Measurements from ENCODE around the gene CCDC107. TPM values are rescaled to one million over a fixed set of nuclear protein-coding genes. Genes with fewer than 3 reads are reported as not detected.
A peak's percentile ranks its signal among the peaks of the same experiment; 100 is the strongest.

The CCDC107 gene
- total RNA-seq, 1 donor from 2014 or later, result 17.2 TPM

- Histone ChIP-seq H3K27me3 (no peaks in the 10 kb centered on the region), H3K27ac (peak overlapping the region; percentile 96)
- intact Hi-C loops (cut with DNase I), result no loop called here
These were observed 4.3 kb downstream of the CCDC107 start for GRCh38 chr9:35662437-35662836.

GRCh38 chr9:35664531-35665470 lies 6.7 kb downstream of the CCDC107 start, which contains the start of gene ARHGEF39:
TSS of gene ARHGEF39 (minus strand) at chr9:35665195. CDS start at chr9:35665169, 26 bp downstream.
- Histone ChIP-seq H3K27me3 (no peaks in the 10 kb centered on the region), H3K4me1 (peaks cover 25% of the 10 kb centered on the region), H3K36me3 (peaks cover 0 to 11% of the 10 kb centered on the region in 2 donors), H3K4me3 (peak within 1 kb of the TSS; percentile 52 to 61), H3K27ac (peak within 1 kb of the TSS; percentile 67), H3K9me3 (no peaks in the 10 kb centered on the region)
- no peak for DNase-seq (ENCODE audit: extremely low spot score in 2 of 2)
- TF ChIP-seq CTCF (IDR thresholded peaks at IDR 0.05) (no peak), POLR2AphosphoS5 (IDR thresholded peaks at IDR 0.05; ENCODE audit: insufficient read depth in 1 of 2, low read depth in 1 of 2) (peak; percentile 40 to 60)
- intact Hi-C loops (cut with DNase I), result no loop called here

More at GRCh38 chr9:35662437-35662836, 4.3 kb downstream of the CCDC107 start:
- Histone ChIP-seq H3K36me3 (peaks cover 0 to 11% of the 10 kb centered on the region in 2 donors), H3K9me3 (no peaks in the 10 kb centered on the region), H3K4me1 (peaks cover 36% of the 10 kb centered on the region), H3K4me3 (no peak overlapping the region)
- no peak for DNase-seq (ENCODE audit: extremely low spot score in 2 of 2)
- TF ChIP-seq POLR2AphosphoS5 (IDR thresholded peaks at IDR 0.05; ENCODE audit: insufficient read depth in 1 of 2, low read depth in 1 of 2), result no peak

GRCh38 chr9:35665471-35665818 lies 7.4 kb downstream of the CCDC107 start:
- Histone ChIP-seq H3K27me3 (no peaks in the 10 kb centered on the region), H3K4me1 (peaks cover 18% of the 10 kb centered on the region), H3K36me3 (peaks cover 0 to 5% of the 10 kb centered on the region in 2 donors), H3K4me3 (peak overlapping the region; percentile 52 to 61), H3K9me3 (no peaks in the 10 kb centered on the region), H3K27ac (peak overlapping the region; percentile 67)
- intact Hi-C loops (cut with DNase I), result no loop called here
- DNase-seq (ENCODE audit: extremely low spot score in 2 of 2), result no peak
- TF ChIP-seq POLR2A (IDR thresholded peaks at IDR 0.05), result no peak

GRCh38 chr9:35666045-35666444 lies 8.0 kb downstream of the CCDC107 start:
- no peak for DNase-seq (ENCODE audit: extremely low spot score in 2 of 2)
- Histone ChIP-seq H3K4me1 (peaks cover 18% of the 10 kb centered on the region), H3K27me3 (no peaks in the 10 kb centered on the region), H3K4me3 (no peak overlapping the region), H3K27ac (no peak overlapping the region), H3K36me3 (no peaks in the 10 kb centered on the region), H3K9me3 (no peaks in the 10 kb centered on the region)
- TF ChIP-seq POLR2AphosphoS5 (IDR thresholded peaks at IDR 0.05; ENCODE audit: insufficient read depth in 1 of 2, low read depth in 1 of 2) (no peak), CTCF (IDR thresholded peaks at IDR 0.05) (no peak), POLR2A (IDR thresholded peaks at IDR 0.05) (no peak)
- intact Hi-C loops (cut with DNase I), result no loop called here

GRCh38 chr9:35666549-35666948 lies 8.5 kb downstream of the CCDC107 start:
- no peaks in the 10 kb centered on the region for H3K27me3 ChIP-seq
- no peak overlapping the region for H3K27ac ChIP-seq
- no peak for TF ChIP-seq POLR2A (IDR thresholded peaks at IDR 0.05)
- no peak for TF ChIP-seq CTCF (IDR thresholded peaks at IDR 0.05)
- TF ChIP-seq POLR2AphosphoS5 (IDR thresholded peaks at IDR 0.05; ENCODE audit: insufficient read depth in 1 of 2, low read depth in 1 of 2), result no peak
- H3K4me3 ChIP-seq, result no peak overlapping the region
- H3K36me3 ChIP-seq, result no peaks in the 10 kb centered on the region
- DNase-seq (ENCODE audit: extremely low spot score in 2 of 2), result no peak
- no peaks in the 10 kb centered on the region for H3K9me3 ChIP-seq
- intact Hi-C loops (cut with DNase I), result no loop called here
- H3K4me1 ChIP-seq, result peaks cover 18% of the 10 kb centered on the region

GRCh38 chr9:35667939-35668338 lies 9.8 kb downstream of the CCDC107 start:
- no peaks in the 10 kb centered on the region for H3K27me3 ChIP-seq
- peaks cover 18% of the 10 kb centered on the region for H3K4me1 ChIP-seq
- intact Hi-C loops (cut with DNase I), result no loop called here
- H3K27ac ChIP-seq, result no peak overlapping the region
- H3K4me3 ChIP-seq, result no peak overlapping the region
- no peak for DNase-seq (ENCODE audit: extremely low spot score in 2 of 2)
- no peak for TF ChIP-seq POLR2A (IDR thresholded peaks at IDR 0.05)
- no peak for TF ChIP-seq CTCF (IDR thresholded peaks at IDR 0.05)
- TF ChIP-seq POLR2AphosphoS5 (IDR thresholded peaks at IDR 0.05; ENCODE audit: insufficient read depth in 1 of 2, low read depth in 1 of 2), result no peak
- H3K36me3 ChIP-seq, result no peaks in the 10 kb centered on the region
- H3K9me3 ChIP-seq, result no peaks in the 10 kb centered on the region
